ENCODE results near the gene CCNI2. TPM values are rescaled to one million over a fixed set of nuclear protein-coding genes. Genes with fewer than 3 reads are reported as not detected.
A peak's percentile ranks its signal among the peaks of the same experiment; 100 is the strongest.

CCNI2 gene, protein sequence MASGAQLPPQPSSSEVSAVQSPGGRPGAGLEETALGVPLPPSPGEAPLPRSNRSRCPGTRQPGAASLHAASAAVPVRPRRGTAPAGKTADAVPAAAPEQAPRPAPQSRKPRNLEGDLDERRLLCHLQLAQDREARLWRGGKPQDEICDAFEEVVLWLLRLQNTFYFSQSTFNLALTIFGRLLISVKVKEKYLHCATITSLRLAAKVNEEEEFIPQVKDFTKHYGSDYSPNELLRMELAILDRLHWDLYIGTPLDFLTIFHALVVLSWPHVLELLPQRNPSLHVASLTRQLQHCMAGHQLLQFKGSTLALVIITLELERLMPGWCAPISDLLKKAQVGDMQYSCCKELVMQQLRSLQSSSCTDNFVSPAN
- total RNA-seq (2021; ENCODE audit: unreplicated experiment), result 1.4 TPM
- polyA plus RNA-seq (2012), result 1.5 and 2.1 TPM in 2 replicates
- Bru-seq, nascent RNA, result percentile 31 among the genes with signal in this experiment
- percentile 23 among the genes with signal in this experiment for BruChase-seq, experiment 1, labeled RNA remaining after a 6-hour chase
- percentile 26 among the genes with signal in this experiment for BruChase-seq, experiment 2, labeled RNA remaining after a 2-hour chase
- long read RNA-seq, partial matches to known transcripts, result 0 of 1 reads
- long read RNA-seq, other reads (novel, unspliced or antisense), result 1 of 1 reads

DNA sequence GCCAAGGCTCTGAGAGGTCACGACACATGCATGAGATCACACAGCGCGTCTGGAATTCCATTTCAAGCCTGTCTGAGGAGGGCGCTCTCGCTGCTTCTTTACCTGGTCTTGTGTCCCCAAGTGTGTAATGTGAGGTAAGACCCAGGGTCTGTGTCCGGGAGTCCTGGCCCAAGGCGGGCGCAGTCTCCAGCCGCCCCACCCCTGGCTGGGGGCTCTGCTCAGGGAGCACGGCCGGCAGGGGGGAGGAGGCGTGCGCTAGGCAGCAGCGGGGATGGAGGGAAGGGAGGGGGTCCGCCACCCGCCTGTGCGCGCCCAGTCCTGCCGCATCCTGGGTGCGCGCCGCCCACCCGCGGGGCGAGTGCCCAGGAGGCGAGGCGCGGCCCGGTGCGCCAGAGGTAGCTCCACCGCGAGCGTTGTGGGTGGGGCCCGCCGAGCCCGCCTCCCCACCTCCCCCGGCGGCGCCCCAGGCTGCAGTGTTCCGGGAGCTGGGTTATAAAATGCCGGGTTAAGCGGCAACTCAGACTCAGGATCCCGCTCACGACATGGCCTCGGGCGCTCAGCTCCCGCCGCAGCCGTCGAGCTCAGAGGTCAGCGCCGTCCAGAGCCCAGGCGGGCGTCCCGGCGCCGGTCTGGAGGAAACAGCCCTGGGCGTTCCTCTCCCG lies at the start of gene CCNI2:
CCNI2 (plus strand) TSS at position 473 of the 662 bp plus-strand sequence; CDS start at position 543, 70 bp downstream.
- RAD21 ChIA-PET (ENCODE audit: low non-redundant PET in 1 of 2, low total read pairs in 2 of 2, uncharacterized antibody in 2 of 2, unreplicated experiment in 2 of 2), result no interaction called here
- H3K27ac ChIP-seq (ENCODE audit: low read depth, low read length), result peak within 1 kb of the TSS; percentile 14; the same call in 1 of the 2 replicates
- CTCF ChIA-PET, result interaction anchor here (1.1 to 1.6 kb wide), 3 partner anchors 9 to 73 kb away, joined by 4 to 6 read pairs (median 5); partner anchors contain the start of gene KIF3A
- H3K4me3 ChIP-seq (replicated peaks in 1 of 2; ENCODE audit: low read depth in 1 of 2, low read length in 2 of 2), result peak within 1 kb of the TSS; percentile 46 to 74
- no peaks in the 10 kb centered on the region for H4K20me1 ChIP-seq (ENCODE audit: insufficient read depth)
- no peaks in the 10 kb centered on the region for H3K36me3 ChIP-seq (ENCODE audit: control insufficient read depth in 1 of 2, insufficient read depth in 2 of 2, low read length in 2 of 2)
- POLR2A ChIA-PET, result interaction anchor here (2.0 kb wide), 1 partner anchor 9 kb away, joined by 5 read pairs; the partner anchor contains the start of gene KIF3A
- no peaks in the 10 kb centered on the region for H3K9me2 ChIP-seq (ENCODE audit: insufficient read depth)
- 0 out of 4 replicates have a peak, but pooled peaks cover 0 to 3% of the 10 kb centered on the region in 2 experiments for H3K9me3 ChIP-seq (ENCODE audit: control insufficient read depth in 1 of 2, insufficient read depth in 1 of 2, low read depth in 1 of 2, low read length in 2 of 2)
- DNase-seq (ENCODE audit: low read depth, low spot score) (peak; percentile 34), ATAC-seq (peak; percentile 87)
- H3K79me2 ChIP-seq (ENCODE audit: insufficient read depth, low read length), result no peaks in the 10 kb centered on the region
- no peaks in the 10 kb centered on the region for H3K27me3 ChIP-seq (ENCODE audit: insufficient read depth, low read length)
- no TSS peak for BruUV-seq (replicated peaks)
- H3K9ac ChIP-seq (ENCODE audit: low read length), result peak within 1 kb of the TSS; percentile 58
- H3K4me1 ChIP-seq (ENCODE audit: control insufficient read depth in 1 of 2, insufficient read depth in 2 of 2, low read length in 2 of 2), result peaks cover 8 to 14% of the 10 kb centered on the region in 2 experiments; a peak in 3 of 4 replicates
- H2AFZ ChIP-seq (ENCODE audit: low read depth, low read length, poor library complexity, severe bottlenecking), result peak within 1 kb of the TSS; percentile 98
- intact Hi-C loops (cut with micrococcal nuclease), result no loop called here
- H3K4me2 ChIP-seq (ENCODE audit: low read length), result peak within 1 kb of the TSS; percentile 99
- TF ChIP-seq, protein P1, sequence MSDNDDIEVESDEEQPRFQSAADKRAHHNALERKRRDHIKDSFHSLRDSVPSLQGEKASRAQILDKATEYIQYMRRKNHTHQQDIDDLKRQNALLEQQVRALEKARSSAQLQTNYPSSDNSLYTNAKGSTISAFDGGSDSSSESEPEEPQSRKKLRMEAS (IDR thresholded peaks at IDR 0.05), result 0 out of 2 replicates have a peak, but pooled peaks have one; percentile 30
- TF ChIP-seq SRF (IDR thresholded peaks at IDR 0.05; ENCODE audit: low read depth), result no peak
- no peak for TF ChIP-seq TCF7L2 (IDR thresholded peaks at IDR 0.05; ENCODE audit: borderline replicate concordance, extremely low read depth, insufficient read depth, insufficient read length)
- no peak for TF ChIP-seq EGR1 (IDR thresholded peaks at IDR 0.05; ENCODE audit: low read depth)
- TF ChIP-seq YY1 (IDR thresholded peaks at IDR 0.05; ENCODE audit: extremely low read depth, insufficient replicate concordance, low read depth, low read length), result no peak
- TF ChIP-seq, protein P2, sequence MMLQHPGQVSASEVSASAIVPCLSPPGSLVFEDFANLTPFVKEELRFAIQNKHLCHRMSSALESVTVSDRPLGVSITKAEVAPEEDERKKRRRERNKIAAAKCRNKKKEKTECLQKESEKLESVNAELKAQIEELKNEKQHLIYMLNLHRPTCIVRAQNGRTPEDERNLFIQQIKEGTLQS (IDR thresholded peaks at IDR 0.05), result no peak
- TF ChIP-seq SP1 (IDR thresholded peaks at IDR 0.05; ENCODE audit: low read depth), result no peak
- TF ChIP-seq, protein P3, sequence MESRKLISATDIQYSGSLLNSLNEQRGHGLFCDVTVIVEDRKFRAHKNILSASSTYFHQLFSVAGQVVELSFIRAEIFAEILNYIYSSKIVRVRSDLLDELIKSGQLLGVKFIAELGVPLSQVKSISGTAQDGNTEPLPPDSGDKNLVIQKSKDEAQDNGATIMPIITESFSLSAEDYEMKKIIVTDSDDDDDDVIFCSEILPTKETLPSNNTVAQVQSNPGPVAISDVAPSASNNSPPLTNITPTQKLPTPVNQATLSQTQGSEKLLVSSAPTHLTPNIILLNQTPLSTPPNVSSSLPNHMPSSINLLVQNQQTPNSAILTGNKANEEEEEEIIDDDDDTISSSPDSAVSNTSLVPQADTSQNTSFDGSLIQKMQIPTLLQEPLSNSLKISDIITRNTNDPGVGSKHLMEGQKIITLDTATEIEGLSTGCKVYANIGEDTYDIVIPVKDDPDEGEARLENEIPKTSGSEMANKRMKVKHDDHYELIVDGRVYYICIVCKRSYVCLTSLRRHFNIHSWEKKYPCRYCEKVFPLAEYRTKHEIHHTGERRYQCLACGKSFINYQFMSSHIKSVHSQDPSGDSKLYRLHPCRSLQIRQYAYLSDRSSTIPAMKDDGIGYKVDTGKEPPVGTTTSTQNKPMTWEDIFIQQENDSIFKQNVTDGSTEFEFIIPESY (IDR thresholded peaks at IDR 0.05; ENCODE audit: extremely low read depth, insufficient replicate concordance, low read length), result no peak
- TF ChIP-seq POLR2A (IDR thresholded peaks at IDR 0.05; ENCODE audit: borderline replicate concordance, extremely low read depth, insufficient read depth, insufficient read length), result no peak
- TF ChIP-seq, protein P4, sequence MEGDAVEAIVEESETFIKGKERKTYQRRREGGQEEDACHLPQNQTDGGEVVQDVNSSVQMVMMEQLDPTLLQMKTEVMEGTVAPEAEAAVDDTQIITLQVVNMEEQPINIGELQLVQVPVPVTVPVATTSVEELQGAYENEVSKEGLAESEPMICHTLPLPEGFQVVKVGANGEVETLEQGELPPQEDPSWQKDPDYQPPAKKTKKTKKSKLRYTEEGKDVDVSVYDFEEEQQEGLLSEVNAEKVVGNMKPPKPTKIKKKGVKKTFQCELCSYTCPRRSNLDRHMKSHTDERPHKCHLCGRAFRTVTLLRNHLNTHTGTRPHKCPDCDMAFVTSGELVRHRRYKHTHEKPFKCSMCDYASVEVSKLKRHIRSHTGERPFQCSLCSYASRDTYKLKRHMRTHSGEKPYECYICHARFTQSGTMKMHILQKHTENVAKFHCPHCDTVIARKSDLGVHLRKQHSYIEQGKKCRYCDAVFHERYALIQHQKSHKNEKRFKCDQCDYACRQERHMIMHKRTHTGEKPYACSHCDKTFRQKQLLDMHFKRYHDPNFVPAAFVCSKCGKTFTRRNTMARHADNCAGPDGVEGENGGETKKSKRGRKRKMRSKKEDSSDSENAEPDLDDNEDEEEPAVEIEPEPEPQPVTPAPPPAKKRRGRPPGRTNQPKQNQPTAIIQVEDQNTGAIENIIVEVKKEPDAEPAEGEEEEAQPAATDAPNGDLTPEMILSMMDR (IDR thresholded peaks at IDR 0.05 in 2 of 3, conservative IDR thresholded peaks at IDR 0.05 in 1 of 3; ENCODE audit: borderline replicate concordance in 1 of 3, insufficient read depth in 1 of 3, low read depth in 2 of 3, low read length in 2 of 3), result peak; percentile 40 to 60 (median 53); a peak in 5 of 6 replicates
- TF ChIP-seq ZNF274 (IDR thresholded peaks at IDR 0.05; ENCODE audit: low read depth, low read length), result no peak
- TF ChIP-seq SIN3A (IDR thresholded peaks at IDR 0.05; ENCODE audit: low read depth), result no peak
- TF ChIP-seq, protein P5, sequence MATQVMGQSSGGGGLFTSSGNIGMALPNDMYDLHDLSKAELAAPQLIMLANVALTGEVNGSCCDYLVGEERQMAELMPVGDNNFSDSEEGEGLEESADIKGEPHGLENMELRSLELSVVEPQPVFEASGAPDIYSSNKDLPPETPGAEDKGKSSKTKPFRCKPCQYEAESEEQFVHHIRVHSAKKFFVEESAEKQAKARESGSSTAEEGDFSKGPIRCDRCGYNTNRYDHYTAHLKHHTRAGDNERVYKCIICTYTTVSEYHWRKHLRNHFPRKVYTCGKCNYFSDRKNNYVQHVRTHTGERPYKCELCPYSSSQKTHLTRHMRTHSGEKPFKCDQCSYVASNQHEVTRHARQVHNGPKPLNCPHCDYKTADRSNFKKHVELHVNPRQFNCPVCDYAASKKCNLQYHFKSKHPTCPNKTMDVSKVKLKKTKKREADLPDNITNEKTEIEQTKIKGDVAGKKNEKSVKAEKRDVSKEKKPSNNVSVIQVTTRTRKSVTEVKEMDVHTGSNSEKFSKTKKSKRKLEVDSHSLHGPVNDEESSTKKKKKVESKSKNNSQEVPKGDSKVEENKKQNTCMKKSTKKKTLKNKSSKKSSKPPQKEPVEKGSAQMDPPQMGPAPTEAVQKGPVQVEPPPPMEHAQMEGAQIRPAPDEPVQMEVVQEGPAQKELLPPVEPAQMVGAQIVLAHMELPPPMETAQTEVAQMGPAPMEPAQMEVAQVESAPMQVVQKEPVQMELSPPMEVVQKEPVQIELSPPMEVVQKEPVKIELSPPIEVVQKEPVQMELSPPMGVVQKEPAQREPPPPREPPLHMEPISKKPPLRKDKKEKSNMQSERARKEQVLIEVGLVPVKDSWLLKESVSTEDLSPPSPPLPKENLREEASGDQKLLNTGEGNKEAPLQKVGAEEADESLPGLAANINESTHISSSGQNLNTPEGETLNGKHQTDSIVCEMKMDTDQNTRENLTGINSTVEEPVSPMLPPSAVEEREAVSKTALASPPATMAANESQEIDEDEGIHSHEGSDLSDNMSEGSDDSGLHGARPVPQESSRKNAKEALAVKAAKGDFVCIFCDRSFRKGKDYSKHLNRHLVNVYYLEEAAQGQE (IDR thresholded peaks at IDR 0.05; ENCODE audit: low read depth), result no peak
- TF ChIP-seq CBX3 (IDR thresholded peaks at IDR 0.05; ENCODE audit: low read depth), result no peak
